Esophagus squamous epithelium (tissue), 5 donors: Measurements from ENCODE around the gene FAHD2A. TPM values are rescaled to one million over a fixed set of nuclear protein-coding genes. Genes with fewer than 3 reads are reported as not detected.

Source experiments
- DNase-seq: peaks from one replicate; lab custom pipeline; 2025; lab: John Stamatoyannopoulos, UW
- H3K27ac ChIP-seq, 4 donors: fragments of 200-600 bp; sonication (generic); one replicate each; pipeline ENCODE4 v1.5.1; 2016 to 2019; ENCODE audit warnings: mild to moderate bottlenecking in 1 of 4
- H3K27me3 ChIP-seq, 4 donors: fragments of 200-600 bp; sonication (generic); 1 replicate in 3 of 4; 2 replicates in 1 of 4; pipeline versions ENCODE4 v1.5.1 to v1.6.0; 2017 to 2021; ENCODE audit warnings: antibody characterized with exemption in 1 of 4
- H3K36me3 ChIP-seq, 3 donors: fragments of 200-600 bp; sonication (generic); one replicate each; pipeline ENCODE4 v1.5.1; 2016 to 2019
- H3K4me1 ChIP-seq, 3 donors: fragments of 200-600 bp; sonication (generic); one replicate each; pipeline ENCODE4 v1.5.1; 2017 to 2019
- H3K4me3 ChIP-seq, 4 donors: fragments of 200-600 bp; sonication (generic); 1 replicate in 3 of 4; 2 replicates in 1 of 4; pipeline ENCODE4 v1.5.1; 2016 to 2019; ENCODE audit warnings: mild to moderate bottlenecking in 2 of 4, moderate library complexity in 1 of 4
- H3K9me3 ChIP-seq, 3 donors: fragments of 200-600 bp; sonication (generic); one replicate each; pipeline ENCODE4 v1.5.1; 2016 to 2019
- POLR2A ChIP-seq, 4 donors: fragments of 450-650 bp; IDR thresholded peaks; one replicate each; pipeline ENCODE4 v1.6.1; 2017; ENCODE audit warnings: antibody characterized with exemption in 4 of 4, mild to moderate bottlenecking in 4 of 4, moderate library complexity in 3 of 4
- WGBS, 2 donors: methylation state at CpG; one replicate each; pipeline ENCODE4 v1.1.5; 2018; 5-methylcytosine and 5-hydroxymethylcytosine counted together
- intact Hi-C: fragments of 100-400 bp; cut with DNase I; formaldehyde crosslinking; loops from one replicate; pipeline ENCODE4 v1.15.0; 2022
- total RNA-seq, 4 donors: library from RNA; depleted of rRNA; stranded (reverse); fragments of >200 nt; gene quantifications; one replicate each; pipeline ENCODE4 v1.1.0, GENCODE V29; 2016
- TF ChIP-seq, protein P1 (sequence below), 6 experiments: fragments of 450-650 bp in 4 of 6; fragments of 200-600 bp in 2 of 6; sonication (generic) in 2 of 6; IDR thresholded peaks; one replicate each; pipeline ENCODE4 v1.5.1; 2016 to 2019; ENCODE audit warnings: antibody characterized with exemption in 6 of 6, mild to moderate bottlenecking in 4 of 6, moderate library complexity in 4 of 6
- donor health status: DM: yes; HTN: yes; CAD: no.

Gene FAHD2A
- total RNA-seq, 4 donors from 2014 or later, result 8.1 to 18.1 (median 13.7) TPM

DNA sequence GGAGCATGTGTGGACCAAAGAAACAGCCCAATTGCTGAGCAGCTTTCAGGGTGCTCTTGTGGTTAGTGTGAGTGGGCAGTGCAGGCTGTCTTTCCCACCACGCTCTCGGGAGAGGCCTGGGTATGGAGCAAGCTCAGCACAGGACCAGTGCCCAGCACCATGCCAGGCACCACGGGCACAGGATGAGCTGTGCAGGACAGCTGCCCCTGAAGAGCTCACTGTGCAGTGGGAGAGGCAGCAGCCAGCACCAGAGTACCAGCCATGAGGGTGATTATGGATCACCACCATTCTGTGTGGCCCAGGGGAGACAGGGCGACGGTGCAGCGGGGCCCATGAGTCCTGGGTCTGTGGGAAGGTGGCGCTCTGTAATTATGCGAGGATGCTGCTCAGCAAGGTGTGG lies 29.7 kb upstream of the FAHD2A start:
- H3K9me3 ChIP-seq, result peaks cover 0 to 7% (median 0%) of the 10 kb centered on the region in 3 donors
- TF ChIP-seq POLR2A (IDR thresholded peaks at IDR 0.05), result no peak
- TF ChIP-seq, protein P1, sequence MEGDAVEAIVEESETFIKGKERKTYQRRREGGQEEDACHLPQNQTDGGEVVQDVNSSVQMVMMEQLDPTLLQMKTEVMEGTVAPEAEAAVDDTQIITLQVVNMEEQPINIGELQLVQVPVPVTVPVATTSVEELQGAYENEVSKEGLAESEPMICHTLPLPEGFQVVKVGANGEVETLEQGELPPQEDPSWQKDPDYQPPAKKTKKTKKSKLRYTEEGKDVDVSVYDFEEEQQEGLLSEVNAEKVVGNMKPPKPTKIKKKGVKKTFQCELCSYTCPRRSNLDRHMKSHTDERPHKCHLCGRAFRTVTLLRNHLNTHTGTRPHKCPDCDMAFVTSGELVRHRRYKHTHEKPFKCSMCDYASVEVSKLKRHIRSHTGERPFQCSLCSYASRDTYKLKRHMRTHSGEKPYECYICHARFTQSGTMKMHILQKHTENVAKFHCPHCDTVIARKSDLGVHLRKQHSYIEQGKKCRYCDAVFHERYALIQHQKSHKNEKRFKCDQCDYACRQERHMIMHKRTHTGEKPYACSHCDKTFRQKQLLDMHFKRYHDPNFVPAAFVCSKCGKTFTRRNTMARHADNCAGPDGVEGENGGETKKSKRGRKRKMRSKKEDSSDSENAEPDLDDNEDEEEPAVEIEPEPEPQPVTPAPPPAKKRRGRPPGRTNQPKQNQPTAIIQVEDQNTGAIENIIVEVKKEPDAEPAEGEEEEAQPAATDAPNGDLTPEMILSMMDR (IDR thresholded peaks at IDR 0.05), result no peak

DNA sequence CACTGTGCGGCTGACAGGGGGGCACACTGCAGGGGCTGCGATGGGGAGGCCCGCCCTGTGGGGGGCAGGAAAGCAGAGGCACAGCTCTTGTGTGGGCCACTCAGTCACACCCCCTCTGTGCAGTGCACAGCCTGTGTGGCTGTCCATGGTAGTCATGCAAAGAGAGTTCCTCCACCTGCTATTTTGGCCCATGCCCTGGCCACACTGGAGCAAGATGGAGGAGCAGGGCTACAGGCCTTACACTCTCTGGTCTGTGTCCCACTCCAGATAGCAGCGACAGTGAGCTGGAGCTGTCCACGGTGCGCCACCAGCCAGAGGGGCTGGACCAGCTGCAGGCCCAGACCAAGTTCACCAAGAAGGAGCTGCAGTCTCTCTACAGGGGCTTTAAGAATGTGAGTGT lies 28.5 kb upstream of the FAHD2A start:
- Histone ChIP-seq H3K4me1 (no peaks in the 10 kb centered on the region), H3K27ac (no peak overlapping the region), H3K36me3 (peaks cover 0 to 10% (median 0%) of the 10 kb centered on the region in 3 donors), H3K4me3 (no peak overlapping the region), H3K9me3 (peaks cover 0 to 7% (median 0%) of the 10 kb centered on the region in 3 donors), H3K27me3 (no peaks in the 10 kb centered on the region)
- DNase-seq, result no peak
- no CpG with 5 or more reads among the region's 6 CpGs for WGBS, 2 donors
- no peak for TF ChIP-seq POLR2A (IDR thresholded peaks at IDR 0.05)
- TF ChIP-seq, protein P1 (IDR thresholded peaks at IDR 0.05), result no peak
- intact Hi-C loops, result no loop called here

More for the DNA sequence above, 29.7 kb upstream of the FAHD2A start:
- intact Hi-C loops, result no loop called here
- DNase-seq, result no peak
- Histone ChIP-seq H3K4me3 (no peak overlapping the region), H3K36me3 (peaks cover 0 to 10% (median 0%) of the 10 kb centered on the region in 3 donors), H3K4me1 (no peaks in the 10 kb centered on the region), H3K27ac (no peak overlapping the region), H3K27me3 (no peaks in the 10 kb centered on the region)
- WGBS, 2 donors, result 95 to 96% methylated on average over 7 to 8 of the region's 8 CpGs

DNA sequence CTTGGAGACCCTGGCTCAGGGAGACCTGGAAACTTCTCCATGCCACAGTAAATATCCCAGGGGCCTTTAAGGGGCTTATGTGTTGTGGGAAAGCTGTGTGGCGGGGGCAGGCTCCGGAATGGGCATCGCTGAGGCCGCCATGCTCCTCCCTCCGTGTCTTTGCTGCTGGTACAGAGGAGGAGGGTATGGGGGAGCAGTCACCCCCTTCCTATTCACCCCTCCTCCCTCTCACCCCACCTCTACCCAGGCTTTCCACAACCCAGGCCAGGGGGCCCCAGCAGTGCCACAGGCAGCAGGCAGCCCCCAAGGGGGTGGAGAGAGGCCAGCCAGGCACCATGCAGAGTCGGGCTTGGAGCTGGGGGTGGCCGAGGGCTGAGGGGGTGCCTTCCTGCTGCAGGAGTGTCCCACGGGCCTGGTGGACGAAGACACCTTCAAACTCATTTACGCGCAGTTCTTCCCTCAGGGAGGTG lies 28.0 kb upstream of the FAHD2A start:
- H3K4me1 ChIP-seq, result no peaks in the 10 kb centered on the region
- intact Hi-C loops, result no loop called here
- TF ChIP-seq, protein P1 (IDR thresholded peaks at IDR 0.05), result no peak
- TF ChIP-seq POLR2A (IDR thresholded peaks at IDR 0.05), result no peak
- H3K36me3 ChIP-seq, result peaks cover 0 to 10% (median 0%) of the 10 kb centered on the region in 3 donors
- no peak overlapping the region for H3K27ac ChIP-seq
- H3K4me3 ChIP-seq, result no peak overlapping the region
- WGBS, 2 donors, result 80 to 100% methylated on average over 1 to 4 of the region's 11 CpGs
- no peaks in the 10 kb centered on the region for H3K27me3 ChIP-seq
- peaks cover 0 to 7% (median 0%) of the 10 kb centered on the region in 3 donors for H3K9me3 ChIP-seq
- DNase-seq, result no peak

- H3K36me3 ChIP-seq, result peaks cover 0 to 10% (median 0%) of the 10 kb centered on the region in 3 donors
- no peak for DNase-seq
- intact Hi-C loops, result no loop called here
- TF ChIP-seq POLR2A (IDR thresholded peaks at IDR 0.05), result no peak
- TF ChIP-seq, protein P1 (IDR thresholded peaks at IDR 0.05), result no peak
- peaks cover 0 to 2% (median 0%) of the 10 kb centered on the region in 3 donors for H3K9me3 ChIP-seq
- no peaks in the 10 kb centered on the region for H3K4me1 ChIP-seq
- no peaks in the 10 kb centered on the region for H3K27me3 ChIP-seq
- H3K4me3 ChIP-seq, result no peak overlapping the region
- no peak overlapping the region for H3K27ac ChIP-seq
- 75% methylated on average over 10 of the region's 15 CpGs; no CpG with 5 or more reads in 1 of the 2 donors for WGBS, 2 donors
These were observed 27.5 kb upstream of the FAHD2A start for GRCh38 chr2:95374921-95375471.

DNA sequence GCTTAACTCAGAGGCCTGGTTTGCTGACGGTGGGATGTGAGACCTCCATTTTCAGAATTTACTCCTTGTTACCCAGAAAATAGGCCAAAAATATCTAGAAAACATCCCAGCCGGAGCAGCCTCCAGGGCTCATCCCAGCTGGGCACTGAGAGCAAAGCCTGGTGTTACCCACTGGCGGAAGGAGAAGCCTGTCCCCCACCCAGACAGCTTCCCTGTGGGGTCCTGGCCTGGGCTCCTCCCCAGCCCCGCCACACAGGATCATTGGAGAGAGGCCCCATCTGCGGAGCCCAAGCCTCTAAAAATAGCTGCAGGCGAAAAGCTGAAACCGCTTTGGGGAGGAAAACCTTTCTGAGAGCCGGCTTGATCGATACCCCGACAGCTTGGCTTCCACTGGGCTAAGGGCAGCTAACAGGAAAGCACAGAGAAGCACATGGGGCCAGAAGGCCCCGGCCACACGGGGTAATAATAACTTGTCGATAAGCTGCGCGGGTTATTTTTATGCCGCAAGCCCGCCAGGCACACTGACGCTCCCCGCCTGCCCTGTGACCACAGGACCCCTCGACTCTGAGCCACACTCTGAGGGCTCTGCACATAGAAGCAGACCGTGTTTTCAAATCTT lies 26.9 kb upstream of the FAHD2A start:
- H3K36me3 ChIP-seq, result peaks cover 0 to 10% (median 0%) of the 10 kb centered on the region in 3 donors

More for the DNA sequence above, 26.9 kb upstream of the FAHD2A start:
- no peaks in the 10 kb centered on the region for H3K27me3 ChIP-seq
- H3K27ac ChIP-seq, result no peak overlapping the region
- intact Hi-C loops, result no loop called here
- no peak overlapping the region for H3K4me3 ChIP-seq
- TF ChIP-seq, protein P1 (IDR thresholded peaks at IDR 0.05), result no peak
- TF ChIP-seq POLR2A (IDR thresholded peaks at IDR 0.05), result no peak
- DNase-seq, result no peak
- no peaks in the 10 kb centered on the region for H3K4me1 ChIP-seq
- WGBS, 2 donors, result 50 to 83% methylated on average over 2 to 16 of the region's 21 CpGs
- no peaks in the 10 kb centered on the region for H3K9me3 ChIP-seq
